ENCODE results near the gene TESK2.

- no peak for TF ChIP-seq EZH2phosphoT487 (IDR thresholded peaks at IDR 0.05; ENCODE audit: borderline replicate concordance)
- TF ChIP-seq, protein P1, sequence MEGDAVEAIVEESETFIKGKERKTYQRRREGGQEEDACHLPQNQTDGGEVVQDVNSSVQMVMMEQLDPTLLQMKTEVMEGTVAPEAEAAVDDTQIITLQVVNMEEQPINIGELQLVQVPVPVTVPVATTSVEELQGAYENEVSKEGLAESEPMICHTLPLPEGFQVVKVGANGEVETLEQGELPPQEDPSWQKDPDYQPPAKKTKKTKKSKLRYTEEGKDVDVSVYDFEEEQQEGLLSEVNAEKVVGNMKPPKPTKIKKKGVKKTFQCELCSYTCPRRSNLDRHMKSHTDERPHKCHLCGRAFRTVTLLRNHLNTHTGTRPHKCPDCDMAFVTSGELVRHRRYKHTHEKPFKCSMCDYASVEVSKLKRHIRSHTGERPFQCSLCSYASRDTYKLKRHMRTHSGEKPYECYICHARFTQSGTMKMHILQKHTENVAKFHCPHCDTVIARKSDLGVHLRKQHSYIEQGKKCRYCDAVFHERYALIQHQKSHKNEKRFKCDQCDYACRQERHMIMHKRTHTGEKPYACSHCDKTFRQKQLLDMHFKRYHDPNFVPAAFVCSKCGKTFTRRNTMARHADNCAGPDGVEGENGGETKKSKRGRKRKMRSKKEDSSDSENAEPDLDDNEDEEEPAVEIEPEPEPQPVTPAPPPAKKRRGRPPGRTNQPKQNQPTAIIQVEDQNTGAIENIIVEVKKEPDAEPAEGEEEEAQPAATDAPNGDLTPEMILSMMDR (conservative IDR thresholded peaks at IDR 0.05; ENCODE audit: low read length), result no peak
Observed at GRCh38 chr1:45331436-45332345, 159.3 kb downstream of the TESK2 start.
